ENCODE measurements around the gene BUD23. TPM values are rescaled to one million over a fixed set of nuclear protein-coding genes. Genes with fewer than 3 reads are reported as not detected.
A peak's percentile ranks its signal among the peaks of the same experiment; 100 is the strongest.

BUD23 gene
- total RNA-seq, 4 donors from 2014 or later: 41.5 to 65.0 (median 45.3) TPM

- Histone ChIP-seq H3K36me3 (no peaks in the 10 kb centered on the region), H3K9me3 (no peaks in the 10 kb centered on the region), H3K27me3 (peaks cover 94% of the 10 kb centered on the region), H3K27ac (no peak overlapping the region), H3K4me3 (peak overlapping the region; percentile 18 to 51), H3K4me1 (peaks cover 0 to 11% (median 3%) of the 10 kb centered on the region in 3 donors)
- TF ChIP-seq CTCF (IDR thresholded peaks at IDR 0.05) (peak in 3 of 4 experiments; percentile 10 to 31 (median 23)), POLR2AphosphoS5 (IDR thresholded peaks at IDR 0.05) (no peak), EP300 (IDR thresholded peaks at IDR 0.05) (no peak)
- WGBS, 2 donors (ENCODE audit: low coverage in 1 of 2): 4% methylated on average over 5 to 8 of the region's 62 CpGs
- ATAC-seq: peak; percentile 39
Observed at GRCh38 chr7:73647725-73648592, 35.4 kb upstream of the BUD23 start.

- ATAC-seq: no peak
- H3K27ac ChIP-seq: no peak overlapping the region
- no peak for TF ChIP-seq POLR2AphosphoS5 (IDR thresholded peaks at IDR 0.05)
- TF ChIP-seq CTCF (IDR thresholded peaks at IDR 0.05): no peak
- no peak for TF ChIP-seq POLR2A (IDR thresholded peaks at IDR 0.05)
- no peak for TF ChIP-seq EP300 (IDR thresholded peaks at IDR 0.05)
- peaks cover 90% of the 10 kb centered on the region for H3K27me3 ChIP-seq
- H3K36me3 ChIP-seq: no peaks in the 10 kb centered on the region
- 29 to 36% methylated on average over 1 of the region's 1 CpG for WGBS, 2 donors (ENCODE audit: low coverage in 1 of 2)
- peaks cover 0 to 11% (median 3%) of the 10 kb centered on the region in 3 donors for H3K4me1 ChIP-seq
- H3K4me3 ChIP-seq: no peak overlapping the region
- H3K9me3 ChIP-seq: no peaks in the 10 kb centered on the region
Observed at GRCh38 chr7:73648593-73649332, 34.6 kb upstream of the BUD23 start.

DNA sequence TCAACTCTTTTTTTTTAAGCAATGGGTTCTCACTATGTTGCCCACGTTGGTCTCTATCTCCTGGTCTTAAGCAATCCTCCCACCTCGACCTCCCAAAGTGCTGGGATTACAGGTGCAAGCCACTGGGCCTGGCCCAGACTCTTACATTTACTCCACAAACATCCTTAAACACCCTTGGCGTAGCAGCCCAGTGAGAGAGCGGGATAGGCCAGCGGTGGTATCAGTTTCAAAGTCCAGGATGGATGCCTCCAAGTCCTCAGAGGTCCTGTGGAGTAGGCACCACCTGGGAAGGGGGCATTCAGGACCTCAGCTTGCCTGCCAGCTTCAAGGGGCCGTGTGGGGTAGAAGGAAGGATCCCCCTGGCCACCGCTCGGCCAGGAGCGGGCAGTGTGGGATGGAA, 33.8 kb upstream of the BUD23 start:
- 0 to 20% methylated on average over 1 of the region's 9 CpGs for WGBS, 2 donors (ENCODE audit: low coverage in 1 of 2)
- TF ChIP-seq CTCF (IDR thresholded peaks at IDR 0.05): no peak
- no peak for TF ChIP-seq POLR2AphosphoS5 (IDR thresholded peaks at IDR 0.05)
- no peak for TF ChIP-seq EP300 (IDR thresholded peaks at IDR 0.05)
- TF ChIP-seq POLR2A (IDR thresholded peaks at IDR 0.05): no peak
- no peak for ATAC-seq

DNA sequence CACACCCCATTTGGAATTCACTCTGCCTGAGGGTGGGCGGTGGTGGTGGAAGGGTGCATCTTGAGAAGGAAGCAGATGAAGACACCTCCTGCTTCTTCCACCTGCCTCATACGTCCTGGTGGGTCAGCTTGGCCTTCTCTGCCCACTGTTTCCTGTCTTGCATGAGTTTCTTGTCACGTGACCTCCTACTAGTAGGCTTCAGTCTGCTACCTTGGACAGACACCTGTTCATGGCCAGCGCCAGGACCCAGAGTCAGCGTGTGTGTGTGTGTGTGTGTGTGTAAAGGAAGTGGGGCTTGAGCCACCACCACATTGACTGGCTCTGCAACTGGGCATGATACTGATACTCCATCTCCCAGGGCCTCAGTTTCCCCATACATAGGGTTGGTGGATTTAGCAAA, 32.9 kb upstream of the BUD23 start:
- no peaks in the 10 kb centered on the region for H3K9me3 ChIP-seq
- no peak overlapping the region for H3K27ac ChIP-seq
- no peaks in the 10 kb centered on the region for H3K36me3 ChIP-seq
- no peak for ATAC-seq
- 60 to 66% methylated on average over 3 to 4 of the region's 5 CpGs for WGBS, 2 donors (ENCODE audit: low coverage in 1 of 2)
- no peak for TF ChIP-seq CTCF (IDR thresholded peaks at IDR 0.05)
- TF ChIP-seq POLR2AphosphoS5 (IDR thresholded peaks at IDR 0.05): no peak
- no peak for TF ChIP-seq EP300 (IDR thresholded peaks at IDR 0.05)
- no peak for TF ChIP-seq POLR2A (IDR thresholded peaks at IDR 0.05)
- no peak overlapping the region for H3K4me3 ChIP-seq
- H3K4me1 ChIP-seq: peaks cover 0 to 11% (median 3%) of the 10 kb centered on the region in 3 donors
- H3K27me3 ChIP-seq: peaks cover 73% of the 10 kb centered on the region

More for the DNA sequence above, 33.8 kb upstream of the BUD23 start:
- peaks cover 82% of the 10 kb centered on the region for H3K27me3 ChIP-seq
- H3K4me3 ChIP-seq: no peak overlapping the region
- no peak overlapping the region for H3K27ac ChIP-seq
- H3K4me1 ChIP-seq: peaks cover 0 to 11% (median 3%) of the 10 kb centered on the region in 3 donors
- no peaks in the 10 kb centered on the region for H3K36me3 ChIP-seq
- no peaks in the 10 kb centered on the region for H3K9me3 ChIP-seq

All from gastroesophageal sphincter (tissue), 4 donors.